ENCODE measurements around the gene SPAG4.
A peak's percentile ranks its signal among the peaks of the same experiment; 100 is the strongest.

SPAG4 gene

GRCh38 chr20:35602851-35603495 is 12.7 kb upstream of the SPAG4 start:
- no peak for TF ChIP-seq EZH2phosphoT487 (IDR thresholded peaks at IDR 0.05; ENCODE audit: borderline replicate concordance)
- TF ChIP-seq CTCF (conservative IDR thresholded peaks at IDR 0.05; ENCODE audit: low read length): no peak
- H2AFZ ChIP-seq (ENCODE audit: low read length): no peak overlapping the region
- no peak overlapping the region for H3K9ac ChIP-seq (ENCODE audit: low read depth, low read length, poor library complexity, severe bottlenecking)
- H3K79me2 ChIP-seq (ENCODE audit: insufficient read depth, low read length): no peaks in the 10 kb centered on the region
- H3K4me1 ChIP-seq (ENCODE audit: insufficient read depth, low read length, poor library complexity, severe bottlenecking): no peaks in the 10 kb centered on the region
- no peaks in the 10 kb centered on the region for H3K9me3 ChIP-seq (ENCODE audit: insufficient read depth, low read depth, low read length)
- no peaks in the 10 kb centered on the region for H4K20me1 ChIP-seq (ENCODE audit: insufficient read depth, low read length, poor library complexity, severe bottlenecking)
- no peaks in the 10 kb centered on the region for H3K27me3 ChIP-seq (ENCODE audit: insufficient read depth, low read length, poor library complexity, severe bottlenecking)
- no peak overlapping the region for H3K4me2 ChIP-seq (ENCODE audit: low read depth, low read length, poor library complexity, severe bottlenecking)
- H3K36me3 ChIP-seq (ENCODE audit: insufficient read depth, low read length): no peaks in the 10 kb centered on the region
- no peaks in the 10 kb centered on the region for H3F3A ChIP-seq (ENCODE audit: low read depth)
- H3K4me3 ChIP-seq (ENCODE audit: low read length, poor library complexity, severe bottlenecking): no peak overlapping the region
- H3K9me2 ChIP-seq (replicated peaks; ENCODE audit: low read depth, low read length): no peaks in the 10 kb centered on the region

GRCh38 chr20:35603695-35604448 is 11.8 kb upstream of the SPAG4 start:
- no peaks in the 10 kb centered on the region for H3K9me3 ChIP-seq (ENCODE audit: insufficient read depth, low read depth, low read length)
- no peak overlapping the region for H3K4me3 ChIP-seq (ENCODE audit: low read length, poor library complexity, severe bottlenecking)
- no peak for TF ChIP-seq EZH2phosphoT487 (IDR thresholded peaks at IDR 0.05; ENCODE audit: borderline replicate concordance)
- TF ChIP-seq CTCF (conservative IDR thresholded peaks at IDR 0.05; ENCODE audit: low read length): no peak
- H3K4me2 ChIP-seq (ENCODE audit: low read depth, low read length, poor library complexity, severe bottlenecking): no peak overlapping the region
- H3K36me3 ChIP-seq (ENCODE audit: insufficient read depth, low read length): no peaks in the 10 kb centered on the region
- H2AFZ ChIP-seq (ENCODE audit: low read length): no peak overlapping the region
- H3K9me2 ChIP-seq (replicated peaks; ENCODE audit: low read depth, low read length): no peaks in the 10 kb centered on the region
- H3K4me1 ChIP-seq (ENCODE audit: insufficient read depth, low read length, poor library complexity, severe bottlenecking): no peaks in the 10 kb centered on the region
- no peak overlapping the region for H3K9ac ChIP-seq (ENCODE audit: low read depth, low read length, poor library complexity, severe bottlenecking)
- H3K27me3 ChIP-seq (ENCODE audit: insufficient read depth, low read length, poor library complexity, severe bottlenecking): no peaks in the 10 kb centered on the region
- H4K20me1 ChIP-seq (ENCODE audit: insufficient read depth, low read length, poor library complexity, severe bottlenecking): no peaks in the 10 kb centered on the region
- no peaks in the 10 kb centered on the region for H3K79me2 ChIP-seq (ENCODE audit: insufficient read depth, low read length)
- no peaks in the 10 kb centered on the region for H3F3A ChIP-seq (ENCODE audit: low read depth)

GRCh38 chr20:35604449-35604747 is 11.2 kb upstream of the SPAG4 start:
- H3K4me2 ChIP-seq (ENCODE audit: low read depth, low read length, poor library complexity, severe bottlenecking): no peak overlapping the region
- H2AFZ ChIP-seq (ENCODE audit: low read length): no peak overlapping the region

More at GRCh38 chr20:35604449-35604747, 11.2 kb upstream of the SPAG4 start:
- no peak overlapping the region for H3K4me3 ChIP-seq (ENCODE audit: low read length, poor library complexity, severe bottlenecking)
- no peaks in the 10 kb centered on the region for H3K9me2 ChIP-seq (replicated peaks; ENCODE audit: low read depth, low read length)
- H3K36me3 ChIP-seq (ENCODE audit: insufficient read depth, low read length): no peaks in the 10 kb centered on the region
- H3F3A ChIP-seq (ENCODE audit: low read depth): no peaks in the 10 kb centered on the region
- no peaks in the 10 kb centered on the region for H3K9me3 ChIP-seq (ENCODE audit: insufficient read depth, low read depth, low read length)
- TF ChIP-seq EZH2phosphoT487 (IDR thresholded peaks at IDR 0.05; ENCODE audit: borderline replicate concordance): no peak
- TF ChIP-seq CTCF (conservative IDR thresholded peaks at IDR 0.05; ENCODE audit: low read length): peak; percentile 69
- no peak overlapping the region for H3K9ac ChIP-seq (ENCODE audit: low read depth, low read length, poor library complexity, severe bottlenecking)
- H3K27me3 ChIP-seq (ENCODE audit: insufficient read depth, low read length, poor library complexity, severe bottlenecking): no peaks in the 10 kb centered on the region
- H4K20me1 ChIP-seq (ENCODE audit: insufficient read depth, low read length, poor library complexity, severe bottlenecking): no peaks in the 10 kb centered on the region
- no peaks in the 10 kb centered on the region for H3K4me1 ChIP-seq (ENCODE audit: insufficient read depth, low read length, poor library complexity, severe bottlenecking)
- H3K79me2 ChIP-seq (ENCODE audit: insufficient read depth, low read length): no peaks in the 10 kb centered on the region
